Neuronal stem cell (in vitro differentiated cells): ENCODE data around the gene NMUR1.

Source experiments
- DNase-seq: peaks from one replicate; pipeline ENCODE4 v3.0.0-alpha.2; 2013; ENCODE audit warnings: low spot score
- H2AFZ ChIP-seq: one replicate; pipeline ENCODE4 v1.6.1; 2013; ENCODE audit warnings: mild to moderate bottlenecking, low read length, inconsistent platforms
- H2AK5ac ChIP-seq: 2 replicates; pipeline ENCODE4 v1.6.1; 2013; ENCODE audit warnings: low read depth, mild to moderate bottlenecking, inconsistent platforms, low read length, moderate library complexity, mixed read lengths
- H2BK120ac ChIP-seq: 2 replicates; pipeline ENCODE4 v1.6.1; 2013; ENCODE audit warnings: low read depth, mild to moderate bottlenecking, inconsistent platforms, low read length, moderate library complexity, mixed read lengths
- H2BK12ac ChIP-seq: one replicate; pipeline ENCODE4 v1.6.1; 2013; ENCODE audit warnings: low read length, inconsistent platforms
- H2BK15ac ChIP-seq: 2 replicates; pipeline ENCODE4 v1.6.1; 2013; ENCODE audit warnings: mild to moderate bottlenecking, low read length, inconsistent platforms, mixed read lengths
- H2BK5ac ChIP-seq: one replicate; pipeline ENCODE4 v1.6.1; 2013; ENCODE audit warnings: inconsistent platforms, mild to moderate bottlenecking, low read length, moderate library complexity
- H3K14ac ChIP-seq: one replicate; pipeline ENCODE4 v1.6.1; 2013; ENCODE audit warnings: low read length, inconsistent platforms
- H3K18ac ChIP-seq: 2 replicates; pipeline ENCODE4 v1.6.1; 2013; ENCODE audit warnings: low read length, inconsistent platforms
- H3K23ac ChIP-seq: 2 replicates; pipeline ENCODE4 v1.6.1; 2013; ENCODE audit warnings: low read depth, mild to moderate bottlenecking, mixed read lengths, low read length, inconsistent platforms; ENCODE audit not compliant: poor library complexity
- H3K27ac ChIP-seq: replicated peaks from 3 replicates; pipeline ENCODE4 v1.5.1; 2013; ENCODE audit warnings: low read length, inconsistent platforms
- H3K27me3 ChIP-seq, 3 experiments: 2 replicates each; pipeline ENCODE4 v1.6.1; 2013; ENCODE audit warnings: low read length in 3 of 3, mild to moderate bottlenecking in 2 of 3, inconsistent platforms in 1 of 3, low read depth in 1 of 3, mixed read lengths in 1 of 3, moderate library complexity in 1 of 3; ENCODE audit not compliant: control insufficient read depth in 3 of 3, insufficient read depth in 3 of 3
- H3K36me3 ChIP-seq, 2 donors: replicated peaks in 1 of 2; 2 replicates each; pipeline ENCODE4 v1.6.1; 2013; ENCODE audit warnings: low read length in 2 of 2; ENCODE audit not compliant: control insufficient read depth in 2 of 2, insufficient read depth in 2 of 2
- H3K4ac ChIP-seq: 2 replicates; pipeline ENCODE4 v1.6.1; 2013; ENCODE audit warnings: inconsistent platforms, mild to moderate bottlenecking, low read length, moderate library complexity
- H3K4me1 ChIP-seq, 2 donors: 1 replicate in 1 of 2; 2 replicates in 1 of 2; pipeline ENCODE4 v1.6.1; 2013; ENCODE audit warnings: low read length in 2 of 2, low read depth in 1 of 2; ENCODE audit not compliant: control insufficient read depth in 2 of 2, insufficient read depth in 1 of 2
- H3K4me2 ChIP-seq: one replicate; pipeline ENCODE4 v1.6.1; 2013; ENCODE audit warnings: mild to moderate bottlenecking, low read length, inconsistent platforms; ENCODE audit not compliant: insufficient read depth, poor library complexity, severe bottlenecking
- H3K4me3 ChIP-seq, 2 donors: 2 replicates each; pipeline ENCODE4 v1.5.1; 2013; ENCODE audit warnings: low read length in 2 of 2, mild to moderate bottlenecking in 2 of 2, inconsistent platforms in 1 of 2, moderate library complexity in 1 of 2
- H3K79me1 ChIP-seq: one replicate; pipeline ENCODE4 v1.6.1; 2013; ENCODE audit warnings: low read depth, mild to moderate bottlenecking, inconsistent platforms, low read length, moderate library complexity
- H3K9ac ChIP-seq: one replicate; pipeline ENCODE4 v1.6.1; 2013; ENCODE audit warnings: mild to moderate bottlenecking, low read depth, low read length, inconsistent platforms; ENCODE audit not compliant: poor library complexity
- H3K9me3 ChIP-seq, 2 donors: replicated peaks in 1 of 2; 2 replicates each; pipeline versions ENCODE3 to v1.6.1; 2013; ENCODE audit warnings: low read length in 2 of 2, mild to moderate bottlenecking in 2 of 2, inconsistent platforms in 1 of 2, low read depth in 1 of 2, mixed read lengths in 1 of 2, moderate library complexity in 1 of 2; ENCODE audit not compliant: control insufficient read depth in 2 of 2, insufficient read depth in 1 of 2
- H4K8ac ChIP-seq: one replicate; pipeline ENCODE4 v1.6.1; 2013; ENCODE audit warnings: low read depth, mild to moderate bottlenecking, inconsistent platforms, low read length, moderate library complexity
- H4K91ac ChIP-seq: one replicate; pipeline ENCODE4 v1.6.1; 2013; ENCODE audit warnings: low read length, low read depth, mild to moderate bottlenecking, inconsistent platforms; ENCODE audit not compliant: poor library complexity
- WGBS, 2 donors: extraction: QIAGEN DNeasy Blood & Tissue Kit; methylation state at CpG; one replicate each; pipeline ENCODE4 v1.1.7; 2013; ENCODE audit warnings: missing lambda C conversion rate in 2 of 2, mixed read lengths in 1 of 2; ENCODE audit not compliant: insufficient read length in 2 of 2, insufficient replicate concordance in 1 of 2; ENCODE audit errors: extremely low coverage in 2 of 2; 5-methylcytosine and 5-hydroxymethylcytosine counted together

The NMUR1 gene

GRCh38 chr2:231525248-231526163 lies 4.7 kb downstream of the NMUR1 start:
- H3K18ac ChIP-seq: peak overlapping the region; percentile 27
- peaks cover 2 to 39% (median 15%) of the 10 kb centered on the region in 3 experiments for H3K27me3 ChIP-seq
- no peaks in the 10 kb centered on the region for H3K79me1 ChIP-seq
- H3K27ac ChIP-seq: no peak overlapping the region
- H3K4ac ChIP-seq: no peak overlapping the region
- no peak overlapping the region for H2BK120ac ChIP-seq
- H3K4me1 ChIP-seq: peaks cover 0 to 3% of the 10 kb centered on the region in 2 donors
- no peak overlapping the region for H4K8ac ChIP-seq
- no peak overlapping the region for H3K4me2 ChIP-seq
- H2BK15ac ChIP-seq: peak overlapping the region; percentile 65
- H3K4me3 ChIP-seq: no peak overlapping the region
- H2AFZ ChIP-seq: no peak overlapping the region
- no peak overlapping the region for H4K91ac ChIP-seq
- H3K36me3 ChIP-seq: no peaks in the 10 kb centered on the region
- peaks cover 0 to 6% of the 10 kb centered on the region in 2 donors for H3K9me3 ChIP-seq
- H3K14ac ChIP-seq: peak overlapping the region; percentile 84
- H2AK5ac ChIP-seq: peak overlapping the region; percentile 27
- H3K9ac ChIP-seq: peak overlapping the region; percentile 27
- DNase-seq: no peak
- H2BK5ac ChIP-seq: no peak overlapping the region
- no peak overlapping the region for H3K23ac ChIP-seq
- no peak overlapping the region for H2BK12ac ChIP-seq
- WGBS, 2 donors: no CpG with 5 or more reads among the region's 24 CpGs

GRCh38 chr2:231524477-231525247 lies 5.6 kb downstream of the NMUR1 start:
- Histone ChIP-seq H3K4me2 (no peak overlapping the region), H3K9ac (no peak overlapping the region), H2BK12ac (no peak overlapping the region), H3K4me3 (no peak overlapping the region), H3K9me3 (peaks cover 0 to 6% of the 10 kb centered on the region in 2 donors), H3K27me3 (peaks cover under 1 to 32% (median 7%) of the 10 kb centered on the region in 3 experiments), H2BK120ac (no peak overlapping the region), H2AK5ac (peak overlapping the region; percentile 27), H3K23ac (no peak overlapping the region), H2BK5ac (no peak overlapping the region), H4K8ac (no peak overlapping the region), H2AFZ (no peak overlapping the region), H3K4ac (no peak overlapping the region), H4K91ac (no peak overlapping the region), H3K18ac (no peak overlapping the region), H2BK15ac (no peak overlapping the region), H3K79me1 (no peaks in the 10 kb centered on the region), H3K14ac (no peak overlapping the region), H3K4me1 (peaks cover 0 to 3% of the 10 kb centered on the region in 2 donors), H3K36me3 (no peaks in the 10 kb centered on the region), H3K27ac (no peak overlapping the region)
- no CpG with 5 or more reads among the region's 16 CpGs for WGBS, 2 donors
- DNase-seq: no peak

DNA sequence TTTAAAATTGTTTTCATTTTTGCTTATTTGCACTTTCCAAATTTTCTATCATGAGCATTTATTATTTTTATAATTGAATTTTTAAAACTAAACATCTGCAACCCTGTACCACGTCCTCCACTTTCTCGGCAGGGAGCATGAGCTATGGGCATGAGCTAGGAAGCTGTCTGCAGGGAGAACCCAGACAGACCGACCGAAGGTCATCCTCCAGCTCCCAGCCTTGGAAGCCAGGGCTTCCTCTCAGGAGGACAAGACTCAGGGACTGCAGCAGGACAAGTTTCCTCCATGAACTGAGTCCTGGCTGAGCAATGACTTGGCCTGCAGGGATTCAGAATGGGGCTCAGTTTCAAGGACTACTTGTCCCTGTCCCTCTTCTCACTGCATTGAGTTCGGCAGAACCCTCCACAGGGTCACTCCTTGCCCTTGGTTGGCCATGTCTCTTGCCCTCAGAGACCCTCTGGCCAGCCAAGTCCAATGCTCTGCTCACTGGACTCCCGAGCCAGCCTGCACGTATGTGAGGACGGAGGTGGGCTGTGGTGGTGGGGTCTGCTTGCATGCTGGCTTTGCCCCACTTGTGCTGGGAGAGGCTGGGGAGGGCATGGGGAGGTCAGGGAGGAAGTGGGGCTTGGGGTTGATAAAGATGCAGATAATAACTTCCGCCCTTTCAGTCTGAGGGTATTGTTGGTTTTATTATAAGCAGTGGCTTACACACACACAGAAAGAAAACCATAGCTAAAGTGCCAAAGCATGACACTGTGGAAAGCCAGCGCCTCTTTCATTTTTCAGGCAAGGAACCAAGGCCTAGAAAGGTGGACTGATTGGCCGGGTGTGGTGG lies 6.6 kb downstream of the NMUR1 start:
- peak overlapping the region; percentile 42 for H3K14ac ChIP-seq
- H3K9ac ChIP-seq: peak overlapping the region; percentile 55
- H2BK12ac ChIP-seq: no peak overlapping the region
- H3K27me3 ChIP-seq: peaks cover 0 to 28% (median 2%) of the 10 kb centered on the region in 3 experiments
- no peak overlapping the region for H3K4me2 ChIP-seq
- no peak overlapping the region for H4K91ac ChIP-seq
- no peak overlapping the region for H2AFZ ChIP-seq
- no peak overlapping the region for H3K23ac ChIP-seq
- H3K4me3 ChIP-seq: no peak overlapping the region
- H3K4me1 ChIP-seq: peaks cover 0 to 3% of the 10 kb centered on the region in 2 donors
- no peak overlapping the region for H3K4ac ChIP-seq
- H3K18ac ChIP-seq: peak overlapping the region; percentile 25
- H2BK120ac ChIP-seq: no peak overlapping the region
- no peak overlapping the region for H2BK5ac ChIP-seq
- H2AK5ac ChIP-seq: peak overlapping the region; percentile 42
- H3K9me3 ChIP-seq: peaks cover 0 to 6% of the 10 kb centered on the region in 2 donors
- H3K36me3 ChIP-seq: no peaks in the 10 kb centered on the region
- H2BK15ac ChIP-seq: peak overlapping the region; percentile 66
- no peak overlapping the region for H4K8ac ChIP-seq
- DNase-seq: no peak
- H3K79me1 ChIP-seq: no peaks in the 10 kb centered on the region
- H3K27ac ChIP-seq: no peak overlapping the region
- no CpG with 5 or more reads among the region's 11 CpGs for WGBS, 2 donors
